ENCODE measurements around the gene CLEC19A.

CLEC19A gene

DNA sequence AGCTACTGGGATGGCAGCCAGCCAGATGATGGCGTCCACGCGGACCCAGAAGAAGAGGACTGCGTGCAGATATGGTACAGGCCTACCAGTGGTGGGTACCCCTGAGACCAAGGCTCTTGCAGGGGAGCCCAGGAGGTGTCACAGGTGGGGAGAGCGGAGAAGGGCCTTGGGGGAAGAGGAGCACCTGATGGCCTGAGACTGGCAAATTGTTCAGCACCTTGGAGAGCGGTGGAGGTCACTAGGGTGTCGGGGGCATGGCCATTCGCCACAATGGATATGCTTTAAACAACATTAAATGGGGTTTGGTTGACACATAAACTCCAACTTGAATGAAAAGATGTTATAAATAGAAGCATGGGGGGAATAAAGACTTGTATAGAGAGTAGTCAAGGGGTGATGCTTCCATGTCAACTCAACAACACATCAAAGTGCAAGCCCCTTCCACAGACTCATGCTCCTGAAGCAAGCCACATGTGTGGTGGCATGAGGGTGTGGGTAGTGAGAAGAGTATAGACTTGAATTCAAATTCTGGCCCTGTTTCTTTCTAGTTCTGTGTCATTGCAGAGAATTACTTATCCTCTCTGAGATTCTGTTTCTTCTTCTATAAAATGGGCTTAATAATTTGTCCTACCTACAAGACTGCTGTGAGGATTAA is 22.2 kb downstream of the CLEC19A start:
- Histone ChIP-seq H3K36me3 (ENCODE audit: control insufficient read depth, low read length) (no peaks in the 10 kb centered on the region), H3K9me2 (replicated peaks; ENCODE audit: control insufficient read depth, low read length) (no peaks in the 10 kb centered on the region), H3K4me1 (ENCODE audit: control insufficient read depth, low read length) (no peaks in the 10 kb centered on the region), H3K9me3 (ENCODE audit: control insufficient read depth, insufficient read depth, low read length) (no peaks in the 10 kb centered on the region), H3K27me3 (ENCODE audit: control insufficient read depth, low read length) (no peaks in the 10 kb centered on the region), H3K4me2 (ENCODE audit: low read length) (no peak overlapping the region), H3K79me2 (ENCODE audit: control insufficient read depth, low read length) (no peaks in the 10 kb centered on the region), H3F3A (ENCODE audit: control insufficient read depth, insufficient read depth) (no peaks in the 10 kb centered on the region), H4K20me1 (ENCODE audit: control insufficient read depth, insufficient read depth, low read depth, low read length) (no peaks in the 10 kb centered on the region), H3K4me3 (ENCODE audit: low read length) (no peak overlapping the region), H3K27ac (ENCODE audit: low read depth, low read length) (no peak overlapping the region)
- TF ChIP-seq, protein P1, sequence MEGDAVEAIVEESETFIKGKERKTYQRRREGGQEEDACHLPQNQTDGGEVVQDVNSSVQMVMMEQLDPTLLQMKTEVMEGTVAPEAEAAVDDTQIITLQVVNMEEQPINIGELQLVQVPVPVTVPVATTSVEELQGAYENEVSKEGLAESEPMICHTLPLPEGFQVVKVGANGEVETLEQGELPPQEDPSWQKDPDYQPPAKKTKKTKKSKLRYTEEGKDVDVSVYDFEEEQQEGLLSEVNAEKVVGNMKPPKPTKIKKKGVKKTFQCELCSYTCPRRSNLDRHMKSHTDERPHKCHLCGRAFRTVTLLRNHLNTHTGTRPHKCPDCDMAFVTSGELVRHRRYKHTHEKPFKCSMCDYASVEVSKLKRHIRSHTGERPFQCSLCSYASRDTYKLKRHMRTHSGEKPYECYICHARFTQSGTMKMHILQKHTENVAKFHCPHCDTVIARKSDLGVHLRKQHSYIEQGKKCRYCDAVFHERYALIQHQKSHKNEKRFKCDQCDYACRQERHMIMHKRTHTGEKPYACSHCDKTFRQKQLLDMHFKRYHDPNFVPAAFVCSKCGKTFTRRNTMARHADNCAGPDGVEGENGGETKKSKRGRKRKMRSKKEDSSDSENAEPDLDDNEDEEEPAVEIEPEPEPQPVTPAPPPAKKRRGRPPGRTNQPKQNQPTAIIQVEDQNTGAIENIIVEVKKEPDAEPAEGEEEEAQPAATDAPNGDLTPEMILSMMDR (IDR thresholded peaks at IDR 0.05; ENCODE audit: low read depth, low read length, poor library complexity, severe bottlenecking): no peak
- no peak for TF ChIP-seq EZH2phosphoT487 (IDR thresholded peaks at IDR 0.05; ENCODE audit: borderline replicate concordance, low read length)

DNA sequence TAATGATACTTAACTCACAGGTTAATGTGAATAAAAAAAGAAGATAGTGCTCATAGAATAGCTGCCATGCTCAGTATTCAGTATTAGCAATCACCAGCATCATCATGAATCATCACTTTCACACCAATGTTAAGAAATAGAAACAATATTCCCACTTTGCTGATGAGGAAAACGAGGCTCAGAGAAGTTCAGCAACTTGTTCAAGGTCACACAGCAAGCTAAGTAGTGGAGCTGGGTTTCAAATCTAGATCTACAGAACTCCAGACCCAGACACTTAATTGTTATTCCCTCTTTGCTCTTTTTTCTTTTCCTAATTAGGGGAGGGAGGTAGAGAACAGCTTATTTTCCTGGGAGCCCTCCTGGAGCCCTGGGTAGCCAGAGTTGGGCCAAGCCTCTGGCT is 22.9 kb downstream of the CLEC19A start:
- no peaks in the 10 kb centered on the region for H3K4me1 ChIP-seq (ENCODE audit: control insufficient read depth, low read length)
- no peaks in the 10 kb centered on the region for H3K9me2 ChIP-seq (replicated peaks; ENCODE audit: control insufficient read depth, low read length)
- no peak overlapping the region for H3K27ac ChIP-seq (ENCODE audit: low read depth, low read length)
- H3K79me2 ChIP-seq (ENCODE audit: control insufficient read depth, low read length): no peaks in the 10 kb centered on the region
- TF ChIP-seq, protein P1 (IDR thresholded peaks at IDR 0.05; ENCODE audit: low read depth, low read length, poor library complexity, severe bottlenecking): no peak
- TF ChIP-seq EZH2phosphoT487 (IDR thresholded peaks at IDR 0.05; ENCODE audit: borderline replicate concordance, low read length): no peak
- H3K36me3 ChIP-seq (ENCODE audit: control insufficient read depth, low read length): no peaks in the 10 kb centered on the region
- H3K9me3 ChIP-seq (ENCODE audit: control insufficient read depth, insufficient read depth, low read length): no peaks in the 10 kb centered on the region
- no peaks in the 10 kb centered on the region for H3K27me3 ChIP-seq (ENCODE audit: control insufficient read depth, low read length)
- H3F3A ChIP-seq (ENCODE audit: control insufficient read depth, insufficient read depth): no peaks in the 10 kb centered on the region
- no peaks in the 10 kb centered on the region for H4K20me1 ChIP-seq (ENCODE audit: control insufficient read depth, insufficient read depth, low read depth, low read length)
- H3K4me3 ChIP-seq (ENCODE audit: low read length): no peak overlapping the region
- H3K4me2 ChIP-seq (ENCODE audit: low read length): no peak overlapping the region

DNA sequence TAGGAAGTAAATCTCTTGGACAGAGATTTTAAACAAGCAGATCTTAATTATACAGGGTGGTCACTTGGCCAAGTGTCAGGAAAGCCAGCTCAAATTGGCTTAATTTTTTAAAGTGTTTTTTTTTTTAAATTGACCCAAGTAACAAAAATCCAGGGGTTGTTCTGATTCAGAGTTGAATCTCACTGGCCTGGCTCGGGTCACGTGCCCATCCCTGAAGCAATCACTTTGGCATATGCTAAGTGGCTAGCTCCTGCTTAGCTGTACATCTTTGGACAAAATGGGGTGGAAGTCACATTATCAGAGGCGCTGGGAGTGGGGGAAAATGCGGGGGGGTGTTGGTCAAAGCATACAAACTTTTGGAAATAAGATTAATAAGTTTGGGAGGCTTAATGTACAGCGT is 23.6 kb downstream of the CLEC19A start:
- no peaks in the 10 kb centered on the region for H3K36me3 ChIP-seq (ENCODE audit: control insufficient read depth, low read length)
- no peaks in the 10 kb centered on the region for H3K4me1 ChIP-seq (ENCODE audit: control insufficient read depth, low read length)
- no peak for TF ChIP-seq EZH2phosphoT487 (IDR thresholded peaks at IDR 0.05; ENCODE audit: borderline replicate concordance, low read length)
- TF ChIP-seq, protein P1 (IDR thresholded peaks at IDR 0.05; ENCODE audit: low read depth, low read length, poor library complexity, severe bottlenecking): no peak
- H3K9me3 ChIP-seq (ENCODE audit: control insufficient read depth, insufficient read depth, low read length): no peaks in the 10 kb centered on the region
- H3K4me3 ChIP-seq (ENCODE audit: low read length): no peak overlapping the region
- no peaks in the 10 kb centered on the region for H3K79me2 ChIP-seq (ENCODE audit: control insufficient read depth, low read length)
- H3F3A ChIP-seq (ENCODE audit: control insufficient read depth, insufficient read depth): no peaks in the 10 kb centered on the region
- no peak overlapping the region for H3K4me2 ChIP-seq (ENCODE audit: low read length)
- no peaks in the 10 kb centered on the region for H4K20me1 ChIP-seq (ENCODE audit: control insufficient read depth, insufficient read depth, low read depth, low read length)
- no peak overlapping the region for H3K27ac ChIP-seq (ENCODE audit: low read depth, low read length)
- H3K9me2 ChIP-seq (replicated peaks; ENCODE audit: control insufficient read depth, low read length): no peaks in the 10 kb centered on the region
- no peaks in the 10 kb centered on the region for H3K27me3 ChIP-seq (ENCODE audit: control insufficient read depth, low read length)
